Left forelimb (tissue), 1 donor: ENCODE measurements around the gene TEX26.
A peak's percentile ranks its signal among the peaks of the same experiment; 100 is the strongest.

Experiments used
- DNase-seq: peaks from one replicate; pipeline ENCODE4 v3.0.0-alpha.2; 2018; ENCODE audit warnings: low spot score

TEX26 gene

DNA sequence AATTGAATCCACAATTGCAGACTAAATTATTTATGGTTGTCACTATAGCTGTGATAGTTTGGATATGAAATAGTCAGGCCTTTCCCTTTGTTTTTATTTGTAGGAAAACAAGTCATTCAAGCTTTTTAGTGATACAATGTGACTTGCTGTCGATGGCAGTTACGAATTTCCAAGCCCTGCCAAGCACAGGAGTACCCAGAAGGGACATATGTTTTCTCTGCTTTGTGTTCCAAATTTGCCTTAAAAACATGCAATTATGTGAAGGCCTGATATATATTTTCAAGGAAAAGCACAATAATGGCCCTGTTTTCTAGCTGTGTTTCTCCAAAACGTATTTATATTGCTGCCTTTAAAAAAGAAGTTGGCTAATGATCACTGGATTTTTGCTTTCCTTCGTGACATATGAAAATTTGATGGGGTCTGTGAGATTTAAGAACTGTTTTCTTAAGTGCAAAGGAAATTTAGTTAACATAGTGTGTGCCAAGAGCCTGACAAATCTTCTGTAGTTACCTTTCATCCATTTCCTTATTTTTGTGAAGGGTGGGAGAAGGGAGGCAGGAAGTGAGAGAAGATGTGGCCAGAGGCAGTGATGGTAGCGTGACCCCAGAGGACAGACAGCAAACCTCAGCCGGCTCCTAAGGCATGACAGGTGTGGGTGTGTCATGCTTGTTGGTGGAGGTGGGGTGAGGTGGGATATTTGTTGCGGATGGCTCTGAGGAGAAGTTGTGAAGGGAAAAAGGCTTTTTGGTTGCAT is 79.6 kb downstream of the TEX26 start:
- no peak for DNase-seq

DNA sequence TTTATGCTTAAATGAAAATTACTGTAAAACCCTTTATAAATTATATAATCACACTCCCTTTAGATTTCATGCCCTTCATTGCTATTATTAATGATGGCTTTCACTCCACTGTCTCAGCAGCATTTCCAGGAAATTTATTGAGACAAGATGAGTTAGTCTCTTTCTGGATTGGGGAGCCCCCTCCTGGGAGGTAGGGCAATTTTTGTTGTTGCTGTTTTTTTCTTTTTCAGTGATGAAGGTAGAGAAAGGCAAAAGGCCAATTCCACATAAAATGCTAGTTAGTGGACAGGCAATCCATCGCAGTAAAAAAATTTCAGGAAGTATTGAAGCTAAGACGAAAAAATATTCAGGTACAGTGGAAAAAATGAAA is 80.2 kb downstream of the TEX26 start:
- DNase-seq = no peak

DNA sequence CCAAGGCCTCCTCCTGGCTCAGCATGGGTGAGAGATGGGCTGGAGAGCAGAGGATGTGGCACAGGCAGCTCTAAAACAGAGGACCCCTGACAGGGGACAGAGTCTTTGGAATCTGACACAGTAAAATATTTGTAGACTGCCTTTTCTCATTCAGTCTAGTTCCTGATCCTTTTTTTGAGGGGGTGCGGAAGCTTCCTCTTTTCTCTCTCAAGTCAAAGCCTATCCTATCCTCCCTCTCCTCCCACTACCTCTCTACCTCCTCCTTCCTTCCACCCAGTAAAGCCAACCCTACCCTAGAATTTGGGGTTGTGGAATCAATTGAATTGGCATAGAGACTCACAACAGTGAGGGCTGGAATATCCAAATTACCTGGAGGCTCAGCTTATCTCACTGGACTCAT is 82.0 kb downstream of the TEX26 start:
- DNase-seq = no peak

DNA sequence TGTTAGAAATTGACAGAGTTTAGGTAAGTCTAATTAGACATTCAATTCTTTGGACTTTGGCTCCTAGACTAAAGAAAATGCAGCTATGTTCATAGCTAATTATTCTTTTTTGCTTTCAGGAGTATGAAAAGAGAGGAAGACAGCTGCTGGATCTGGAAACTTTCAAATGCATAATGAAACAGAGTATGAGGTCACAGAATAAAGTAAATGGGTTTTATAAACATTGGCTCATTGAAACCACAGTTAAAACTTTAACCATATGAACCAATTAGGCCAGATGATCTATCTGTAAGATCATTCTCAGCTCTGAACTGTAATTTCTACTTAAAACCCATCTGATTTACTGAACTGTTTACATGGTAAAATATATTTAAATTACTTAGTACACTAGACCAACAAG is 82.7 kb downstream of the TEX26 start:
- DNase-seq = no peak

DNA sequence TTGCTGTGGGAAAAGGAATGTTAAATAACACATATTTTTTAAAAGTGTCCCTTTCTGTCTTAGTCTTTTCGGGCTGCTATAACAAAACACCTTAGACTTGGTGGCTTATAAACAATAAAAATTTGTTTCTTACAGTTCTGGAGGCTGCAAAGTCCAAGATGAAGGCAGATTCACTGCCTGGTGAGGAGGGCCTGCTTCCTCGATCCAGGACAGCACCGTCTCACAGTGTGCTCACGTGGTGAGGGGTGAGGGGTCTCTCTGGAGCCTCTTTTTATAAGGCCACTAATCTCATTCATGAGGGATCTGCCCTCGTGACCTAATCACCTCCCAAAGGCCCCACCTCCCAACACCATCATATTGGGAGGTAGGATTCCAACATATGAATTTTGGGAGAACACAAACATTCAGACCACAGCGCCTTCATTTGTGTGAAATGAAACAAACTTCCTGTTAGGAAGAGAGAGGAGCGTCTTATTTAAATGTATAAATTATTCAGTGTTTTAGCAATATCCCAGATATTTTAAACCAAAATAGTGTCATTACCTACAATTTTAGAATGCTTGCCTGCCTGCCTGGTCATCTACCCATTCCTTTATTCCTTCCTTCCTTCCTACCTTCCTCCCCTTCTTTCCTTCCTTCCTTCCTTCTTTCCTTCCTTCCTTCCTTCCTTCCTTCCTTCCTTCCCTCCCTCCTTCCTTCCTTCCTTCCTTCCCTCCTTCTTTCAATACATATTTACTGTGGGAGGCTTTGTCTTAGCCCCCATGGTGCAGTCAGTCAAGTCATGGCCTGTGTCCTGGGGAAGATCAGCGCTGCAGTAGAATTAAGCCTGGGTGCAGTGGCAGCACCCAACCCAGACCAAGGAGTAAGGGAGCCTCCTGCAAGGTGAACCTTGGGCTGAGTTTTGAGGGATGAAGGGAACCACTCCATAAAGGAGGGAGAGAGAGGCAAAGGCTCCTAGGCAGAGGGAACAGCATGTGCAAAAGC is 84.2 kb downstream of the TEX26 start:
- no peak for DNase-seq

DNA sequence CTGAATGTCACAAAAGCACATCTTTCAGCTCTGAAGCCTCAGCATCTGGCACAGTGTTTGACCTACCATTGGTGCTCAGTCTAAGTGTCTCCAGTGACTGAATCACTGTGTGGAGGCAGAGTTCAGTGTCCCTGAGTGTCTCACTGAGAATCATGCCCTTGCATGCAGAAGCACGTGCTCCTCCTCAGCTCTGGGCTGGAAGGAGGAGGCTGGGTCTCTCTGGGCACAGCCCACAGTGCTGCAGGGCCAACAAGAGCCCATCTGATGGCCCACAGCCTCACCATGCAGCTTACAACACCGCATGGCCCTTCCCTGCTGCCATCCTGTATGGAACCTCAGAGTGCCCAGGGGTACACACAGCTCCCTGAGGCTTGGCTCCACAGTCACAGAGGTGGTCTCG is 86.1 kb downstream of the TEX26 start:
- DNase-seq = no peak

DNA sequence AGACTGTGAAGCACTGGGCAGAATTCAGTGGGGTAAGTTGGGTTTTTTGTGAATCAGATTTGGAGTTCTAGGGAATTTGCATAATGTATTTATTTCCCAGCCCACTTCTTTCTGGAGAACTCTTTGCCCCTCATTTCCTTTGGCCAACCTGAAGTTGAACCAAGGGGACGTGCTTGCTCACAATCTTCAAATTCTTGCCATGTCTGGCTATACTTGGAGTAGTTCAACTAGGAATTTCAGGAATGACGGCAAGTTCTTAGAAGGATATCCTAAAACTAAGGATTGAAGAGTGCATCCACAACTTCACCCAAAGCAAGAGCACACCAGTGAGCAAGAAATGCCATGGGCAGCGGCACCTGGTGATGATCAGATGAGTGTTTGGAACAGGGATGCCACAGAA is 88.5 kb downstream of the TEX26 start:
- DNase-seq = no peak

DNA sequence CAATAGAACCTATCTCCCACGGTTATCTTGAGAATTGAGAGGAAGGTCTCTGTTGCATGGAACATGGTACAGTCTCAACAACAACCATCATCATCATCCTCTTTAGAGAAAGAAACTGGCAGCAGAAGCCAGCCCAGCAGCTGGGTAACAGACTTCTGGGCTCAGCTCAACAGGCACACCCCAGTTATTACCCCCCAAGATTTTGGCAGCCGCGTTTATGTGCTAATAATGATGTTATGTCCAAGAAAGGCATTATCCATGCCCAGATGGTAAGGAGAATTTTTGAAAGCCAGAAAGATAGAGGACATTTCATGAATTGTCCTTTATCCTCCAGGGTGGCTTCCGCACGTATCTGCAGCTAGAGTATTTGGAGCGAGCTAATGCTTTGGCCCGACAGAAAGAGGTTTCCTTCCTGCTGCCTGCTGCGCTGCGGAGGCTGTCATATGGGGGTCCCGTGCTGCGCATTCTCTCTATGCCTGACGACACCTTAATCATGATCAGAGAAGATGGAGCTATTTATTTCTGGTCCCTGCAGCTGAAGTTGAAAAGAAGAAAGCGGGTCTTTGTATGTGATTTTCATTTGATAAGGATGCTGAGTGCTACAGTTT is 89.9 kb downstream of the TEX26 start:
- DNase-seq = peak; percentile 18

DNA sequence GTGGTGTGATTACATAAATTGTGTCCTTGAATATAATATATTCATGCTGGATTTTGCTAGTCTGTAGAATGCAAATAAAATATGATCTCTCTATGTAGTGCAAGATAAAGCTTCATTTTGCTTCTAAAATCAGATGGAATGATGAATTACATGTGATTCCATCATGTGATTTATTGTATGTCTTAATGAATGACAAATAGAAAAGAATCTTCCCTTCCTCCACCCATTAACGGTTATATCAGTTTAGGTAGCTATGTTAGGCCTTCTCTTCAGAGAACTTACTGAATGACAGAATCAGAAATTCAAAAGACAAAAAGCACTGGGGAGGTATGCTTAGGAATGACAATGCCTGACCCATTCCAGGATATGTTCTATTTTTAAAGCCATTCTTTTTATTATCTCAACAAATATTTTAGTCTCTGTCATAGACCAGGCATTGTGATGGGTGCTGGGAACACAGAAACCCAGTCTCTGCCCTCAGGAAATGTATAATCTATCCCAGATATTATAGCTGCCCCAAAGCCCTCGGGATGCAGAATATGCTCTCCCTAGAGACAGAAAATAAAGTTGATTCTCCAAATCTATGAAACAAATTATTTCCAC is 90.6 kb downstream of the TEX26 start:
- DNase-seq = no peak
